OCI-LY1 (cell line): Measurements from ENCODE around the gene GRID2.

Source experiments
- EZH2 ChIP-seq: fragments of 200-600 bp; sonication (generic), shearing (Covaris generic); IDR thresholded peaks from 2 replicates; pipeline ENCODE4 v1.8.0; 2017; ENCODE audit warnings: borderline replicate concordance, mixed run types, mild to moderate bottlenecking, antibody characterized with exemption, low read length, moderate library complexity, mixed read lengths
- TF ChIP-seq, protein P1 (sequence below): fragments of 200-600 bp; sonication (generic), shearing (Covaris generic); IDR thresholded peaks from 2 replicates; pipeline ENCODE4 v1.5.1; 2017; ENCODE audit warnings: mild to moderate bottlenecking, antibody characterized with exemption, low read length, moderate library complexity, mixed read lengths

GRCh38 chr4:92968556-92968955, 664.8 kb downstream of the GRID2 start:
- TF ChIP-seq, protein P1, sequence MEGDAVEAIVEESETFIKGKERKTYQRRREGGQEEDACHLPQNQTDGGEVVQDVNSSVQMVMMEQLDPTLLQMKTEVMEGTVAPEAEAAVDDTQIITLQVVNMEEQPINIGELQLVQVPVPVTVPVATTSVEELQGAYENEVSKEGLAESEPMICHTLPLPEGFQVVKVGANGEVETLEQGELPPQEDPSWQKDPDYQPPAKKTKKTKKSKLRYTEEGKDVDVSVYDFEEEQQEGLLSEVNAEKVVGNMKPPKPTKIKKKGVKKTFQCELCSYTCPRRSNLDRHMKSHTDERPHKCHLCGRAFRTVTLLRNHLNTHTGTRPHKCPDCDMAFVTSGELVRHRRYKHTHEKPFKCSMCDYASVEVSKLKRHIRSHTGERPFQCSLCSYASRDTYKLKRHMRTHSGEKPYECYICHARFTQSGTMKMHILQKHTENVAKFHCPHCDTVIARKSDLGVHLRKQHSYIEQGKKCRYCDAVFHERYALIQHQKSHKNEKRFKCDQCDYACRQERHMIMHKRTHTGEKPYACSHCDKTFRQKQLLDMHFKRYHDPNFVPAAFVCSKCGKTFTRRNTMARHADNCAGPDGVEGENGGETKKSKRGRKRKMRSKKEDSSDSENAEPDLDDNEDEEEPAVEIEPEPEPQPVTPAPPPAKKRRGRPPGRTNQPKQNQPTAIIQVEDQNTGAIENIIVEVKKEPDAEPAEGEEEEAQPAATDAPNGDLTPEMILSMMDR: no peak
- TF ChIP-seq EZH2: no peak
